Stimulated activated CD4-positive, alpha-beta T cell treated with anti-CD3 and anti-CD28 coated beads, Interleukin-4, amount 100 ng/mL, for 24 hours (primary cell): ENCODE results near the gene GPS2.
"Not testable (repeated sequence)": the region's sequence is repeated elsewhere in the genome, so short reads cannot be mapped to it uniquely, and the experiment has no call there.

Experiments
- DNase-seq: peaks from one replicate; pipeline ENCODE4 v3.0.0-alpha.2; 2020

Gene GPS2

GRCh38 chr17:7336240-7337175, 21.3 kb upstream of the GPS2 start, which contains the start of gene ACAP1:
Gene ACAP1, plus strand, starts transcription at chr17:7336529. Its CDS starts 206 bp downstream, at chr17:7336735.
- DNase-seq: peak; percentile 84

GRCh38 chr17:7335765-7336164, 20.6 kb upstream of the GPS2 start:
- not testable (repeated sequence) for DNase-seq

DNA sequence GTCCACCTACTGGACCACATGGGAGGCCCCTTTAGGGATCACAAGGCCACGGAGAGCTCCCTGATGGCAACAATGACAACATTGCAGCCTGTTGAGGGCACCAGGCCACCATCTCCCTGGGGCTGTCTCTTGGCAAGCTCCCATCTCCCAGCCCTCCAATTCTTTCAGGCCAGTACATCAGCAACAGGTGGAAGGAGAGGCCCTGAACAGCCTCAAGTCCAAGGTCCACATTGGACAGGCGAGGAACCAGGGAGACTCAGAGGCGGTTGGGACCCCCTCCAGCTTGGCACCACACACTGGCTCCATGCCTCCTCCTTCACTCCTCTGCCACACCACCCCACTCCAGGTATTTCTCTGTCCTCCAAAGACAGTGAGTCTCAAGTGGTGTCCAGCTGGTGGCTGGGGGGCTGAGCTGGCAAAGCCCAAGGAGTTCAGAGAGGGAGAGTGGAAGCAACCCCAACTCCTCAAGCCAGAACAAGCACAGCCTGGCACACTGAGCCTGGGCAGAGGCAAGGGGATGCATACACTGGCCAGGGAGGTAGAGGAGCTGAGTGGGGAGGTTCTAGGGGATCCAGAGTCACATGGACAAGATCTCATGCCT, 19.9 kb upstream of the GPS2 start:
- no peak for DNase-seq

DNA sequence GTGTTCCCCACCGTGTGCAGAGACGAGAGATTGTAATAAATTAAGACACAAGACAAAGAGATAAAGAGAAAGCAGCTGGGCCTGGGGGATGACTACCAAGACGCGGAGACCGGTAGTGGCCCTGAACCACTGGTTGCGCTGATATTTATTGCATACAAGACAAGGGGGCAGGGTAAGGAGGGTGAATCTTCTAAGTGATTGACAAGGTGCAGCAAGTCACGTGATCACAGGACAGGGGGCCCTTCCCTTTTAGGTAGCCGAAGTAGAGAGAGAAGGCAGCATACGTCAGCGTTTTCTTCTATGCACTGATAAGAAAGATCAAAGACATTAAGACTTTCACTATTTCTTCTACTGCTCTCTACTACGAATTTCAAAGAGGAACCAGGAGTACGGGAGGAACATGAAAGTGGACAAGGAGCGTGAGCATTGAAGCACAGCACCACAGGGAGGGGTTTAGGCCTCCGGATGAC, 17.5 kb upstream of the GPS2 start:
- DNase-seq: not testable (repeated sequence)

GRCh38 chr17:7332111-7332510, 17.0 kb upstream of the GPS2 start:
- no peak for DNase-seq

- DNase-seq: no peak
These were observed 15.5 kb upstream of the GPS2 start for GRCh38 chr17:7330638-7331015.

DNA sequence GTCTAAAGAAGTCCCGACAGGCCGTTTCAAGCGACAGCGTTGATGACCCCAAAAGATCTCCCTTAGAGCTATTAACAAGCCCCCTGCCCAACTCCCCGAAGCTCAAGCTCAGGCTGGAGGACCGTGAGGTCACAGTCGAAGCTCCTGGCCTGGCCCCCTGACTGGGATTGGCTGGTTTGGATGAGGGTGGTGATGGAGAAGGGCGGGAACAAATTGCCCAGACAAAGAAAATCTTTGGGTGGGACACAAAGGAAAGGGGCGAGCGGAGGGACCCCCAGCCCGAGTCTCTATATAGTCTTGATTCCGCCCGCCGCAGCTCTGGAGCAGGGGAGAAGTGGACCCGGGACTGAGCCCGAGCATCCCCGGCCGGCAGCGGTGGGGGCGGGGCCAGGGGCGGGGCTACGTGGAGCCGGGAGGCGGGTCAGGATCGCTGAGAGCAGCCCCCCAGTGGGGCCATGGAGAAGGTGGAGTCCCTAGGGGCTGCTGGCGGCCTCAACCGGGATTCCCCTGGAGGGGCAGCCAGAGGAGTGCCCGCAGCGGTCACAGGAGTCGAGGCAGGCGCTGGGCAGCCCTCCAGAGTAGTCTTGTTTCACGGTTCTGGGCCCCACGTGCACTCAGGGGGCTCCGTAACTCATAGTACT, 15.0 kb upstream of the GPS2 start:
- peak; percentile 84 for DNase-seq

DNA sequence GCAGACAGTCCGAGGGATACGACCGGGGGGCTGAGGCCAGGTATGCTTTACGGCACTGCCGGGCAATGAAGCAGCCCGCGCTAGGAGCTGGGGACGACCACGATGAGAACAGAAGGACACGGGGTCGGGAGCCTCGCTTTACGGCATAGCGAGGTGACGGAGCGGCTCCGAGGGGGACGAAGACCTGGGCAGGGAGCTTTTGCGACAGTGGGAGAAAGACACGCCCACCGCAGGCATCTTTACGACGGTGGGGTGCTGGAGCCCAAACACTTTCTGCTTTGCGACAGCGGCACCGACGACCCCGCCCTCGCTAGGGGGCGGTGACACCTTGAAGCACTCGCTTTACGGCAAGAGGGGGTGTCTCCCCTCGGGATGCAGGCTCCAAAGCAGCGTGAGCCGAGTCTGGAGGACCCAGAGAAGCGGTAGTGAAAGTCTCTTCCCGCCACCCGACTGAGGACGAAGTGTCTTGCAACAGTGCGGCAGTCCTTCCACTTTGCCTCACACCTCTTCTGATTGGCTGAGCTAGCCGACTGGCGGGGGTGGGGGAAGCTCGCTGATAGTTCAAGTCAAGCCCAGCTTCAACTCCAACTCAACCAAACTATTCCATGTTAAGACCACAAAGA, 14.3 kb upstream of the GPS2 start:
- peak; percentile 96 for DNase-seq

GRCh38 chr17:7328840-7329373, 13.7 kb upstream of the GPS2 start, which contains the start of gene NEURL4:
Gene NEURL4, minus strand, starts transcription at chr17:7329335. Its CDS starts 23 bp downstream, at chr17:7329312.
- no peak for DNase-seq

GRCh38 chr17:7328009-7328408, 12.8 kb upstream of the GPS2 start:
- no peak for DNase-seq

DNA sequence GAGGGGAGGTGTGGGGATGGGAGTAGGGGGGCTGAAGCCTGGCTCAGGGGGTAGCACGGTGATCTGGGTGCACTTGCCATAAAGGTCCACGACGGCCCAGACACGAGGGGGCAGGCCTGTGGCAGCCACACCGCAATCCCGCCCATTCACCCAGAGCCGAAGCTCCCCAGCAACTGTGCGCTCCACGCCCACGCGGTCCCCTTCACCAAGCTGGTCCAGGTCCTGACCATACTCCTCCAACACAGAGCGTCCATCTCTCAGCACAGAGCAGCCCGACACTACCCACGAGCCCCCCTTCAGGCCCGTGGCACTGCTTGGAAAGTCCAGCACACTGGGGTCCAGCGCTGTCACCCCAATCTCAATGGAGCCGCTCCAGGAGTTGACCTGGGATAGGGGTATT, 12.3 kb upstream of the GPS2 start:
- no peak for DNase-seq

DNA sequence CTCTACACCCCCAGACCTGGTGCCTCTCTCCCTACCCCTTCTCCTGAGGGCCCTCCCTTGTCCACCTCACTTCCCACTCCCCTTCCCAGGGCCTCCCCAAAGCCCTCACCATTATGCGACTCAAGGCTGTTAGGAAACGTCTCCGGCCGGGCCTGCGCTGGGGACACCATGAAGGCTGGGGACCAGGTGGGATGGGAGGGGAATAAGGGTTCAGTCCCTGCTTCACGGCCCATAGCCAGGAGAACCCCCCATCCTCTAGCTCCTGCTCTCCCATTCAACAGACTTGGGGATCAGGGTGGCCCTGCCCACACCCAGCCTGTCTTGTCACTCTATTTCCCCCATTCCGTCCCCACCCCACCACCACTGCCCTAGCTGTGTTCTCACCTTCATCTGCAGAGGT, 11.9 kb upstream of the GPS2 start:
- DNase-seq: no peak

- DNase-seq: no peak
These were observed 11.0 kb upstream of the GPS2 start for GRCh38 chr17:7326186-7326585.

DNA sequence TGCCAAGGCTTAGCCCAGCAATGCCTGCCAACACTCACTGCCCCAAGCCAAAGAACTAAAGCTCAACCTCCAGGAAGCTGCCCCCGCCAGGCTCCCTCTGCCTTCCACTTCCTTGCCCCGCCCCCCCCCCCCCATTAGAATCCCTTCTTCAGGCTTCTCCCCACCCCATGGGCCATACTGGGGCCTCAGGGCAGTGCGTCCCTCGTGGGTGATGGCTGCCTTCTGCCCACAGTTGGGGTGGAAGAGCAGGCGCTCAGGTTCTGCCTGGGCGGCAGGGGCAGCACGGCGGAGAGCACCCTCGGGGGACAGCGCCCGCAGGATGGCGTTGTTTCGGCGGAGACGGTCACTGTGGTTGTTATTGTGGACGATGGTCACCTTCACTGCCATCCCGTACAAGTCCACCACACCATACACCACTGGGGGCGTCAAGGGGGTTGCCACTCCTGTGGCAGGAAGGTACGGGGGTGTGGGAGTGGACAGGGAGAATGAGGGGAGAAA, 9.9 kb upstream of the GPS2 start:
- DNase-seq: no peak

GRCh38 chr17:7324438-7324779, 9.2 kb upstream of the GPS2 start:
- no peak for DNase-seq

DNA sequence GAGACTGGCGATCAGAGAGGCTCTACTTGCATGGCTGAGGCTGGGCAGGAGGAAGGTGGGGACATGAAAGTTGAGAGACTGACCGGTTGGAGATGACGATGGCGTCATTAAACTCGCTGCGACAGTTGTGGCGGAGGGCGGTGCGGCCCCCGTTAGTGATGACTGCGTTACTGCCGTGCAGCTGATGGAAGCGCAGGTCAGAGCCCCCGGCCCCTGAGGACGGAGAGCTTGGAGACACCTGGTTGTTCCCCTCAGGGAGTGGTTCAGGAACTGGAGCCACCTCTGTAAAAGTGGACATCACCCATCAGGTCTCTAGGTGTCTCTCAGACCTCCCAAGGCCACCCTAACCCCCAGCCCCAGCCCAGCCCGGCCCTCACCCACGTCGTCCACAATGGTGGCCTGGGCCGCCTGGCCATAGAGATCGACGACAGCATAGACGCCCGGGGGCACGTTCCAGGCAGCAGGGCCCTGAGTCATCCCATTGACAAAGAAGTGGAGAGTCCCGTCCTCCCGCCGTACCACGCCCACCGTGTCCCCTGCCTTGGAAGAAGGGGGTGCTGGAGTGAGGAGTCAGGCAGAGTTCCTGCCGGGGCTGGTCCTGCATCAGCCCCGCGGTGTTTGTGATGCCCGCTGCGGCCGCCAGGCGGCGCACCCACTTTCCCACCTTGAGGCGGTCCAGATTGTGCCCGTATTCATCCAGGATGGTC, 8.7 kb upstream of the GPS2 start:
- DNase-seq: peak; percentile 66

- no peak for DNase-seq
These were observed 7.5 kb upstream of the GPS2 start for GRCh38 chr17:7322520-7323194.

- DNase-seq: no peak
These were observed 6.3 kb upstream of the GPS2 start for GRCh38 chr17:7321466-7321865.

GRCh38 chr17:7318121-7318860, 3.1 kb upstream of the GPS2 start:
- DNase-seq: no peak

DNA sequence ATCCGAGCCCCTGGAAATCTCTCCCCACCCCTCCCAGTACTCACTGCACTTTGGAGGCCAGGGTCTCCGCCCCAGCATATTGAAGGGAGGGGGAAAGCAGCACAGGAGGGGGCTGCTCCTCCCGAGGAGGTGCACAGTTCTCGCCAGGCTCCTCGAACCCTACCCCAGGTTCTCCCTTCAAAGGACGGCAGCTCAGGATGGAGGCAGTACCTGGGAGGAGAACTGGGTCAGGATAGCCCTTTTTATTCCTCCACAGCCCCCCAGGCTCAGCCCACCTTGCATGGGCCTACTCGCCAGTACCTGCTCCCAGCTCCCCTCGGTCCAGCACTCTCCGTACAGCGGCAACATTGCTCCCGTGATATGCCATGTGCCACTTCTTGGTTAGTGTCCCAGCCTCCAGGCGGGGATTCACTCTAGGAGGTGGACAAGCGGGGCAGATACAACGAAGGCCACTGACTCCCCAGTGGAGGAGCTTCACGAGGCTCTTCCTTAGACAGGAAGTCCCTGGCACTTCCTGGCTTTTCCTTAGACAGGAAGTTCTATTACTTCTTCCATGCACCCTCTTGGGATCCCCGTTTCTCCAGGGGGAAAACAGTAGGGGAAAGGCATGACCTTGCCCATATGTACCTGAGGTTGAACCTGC, 2.1 kb upstream of the GPS2 start:
- no peak for DNase-seq
